NCI-H2171 (cell line): ENCODE data around the gene PLAAT5.
"Not testable (repeated sequence)": the region's sequence is repeated elsewhere in the genome, so short reads cannot be mapped to it uniquely, and the experiment has no call there.

Experiments used
- DNase-seq: peaks from one replicate; lab custom pipeline; 2025; lab: John Stamatoyannopoulos, UW

The PLAAT5 gene

DNA sequence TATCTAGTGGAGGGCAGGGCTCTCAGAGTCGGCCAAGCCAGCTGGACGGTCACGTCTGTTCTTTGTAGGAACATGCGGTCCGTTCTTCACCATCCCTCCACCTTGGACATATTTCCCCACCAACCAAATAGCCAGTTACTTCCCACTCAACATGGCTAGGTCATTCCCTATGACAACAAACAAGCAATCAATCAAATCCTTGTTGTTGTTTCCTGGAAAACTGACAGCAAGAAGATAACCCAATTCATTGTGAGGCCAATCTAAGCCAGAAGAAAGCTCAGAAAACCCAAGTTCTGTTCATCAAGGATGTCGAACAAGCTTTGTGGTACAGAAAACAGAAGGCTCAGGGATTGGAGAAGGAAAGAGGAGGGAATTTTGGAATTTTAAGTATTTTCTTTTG, 10.9 kb downstream of the PLAAT5 start:
- no peak for DNase-seq

DNA sequence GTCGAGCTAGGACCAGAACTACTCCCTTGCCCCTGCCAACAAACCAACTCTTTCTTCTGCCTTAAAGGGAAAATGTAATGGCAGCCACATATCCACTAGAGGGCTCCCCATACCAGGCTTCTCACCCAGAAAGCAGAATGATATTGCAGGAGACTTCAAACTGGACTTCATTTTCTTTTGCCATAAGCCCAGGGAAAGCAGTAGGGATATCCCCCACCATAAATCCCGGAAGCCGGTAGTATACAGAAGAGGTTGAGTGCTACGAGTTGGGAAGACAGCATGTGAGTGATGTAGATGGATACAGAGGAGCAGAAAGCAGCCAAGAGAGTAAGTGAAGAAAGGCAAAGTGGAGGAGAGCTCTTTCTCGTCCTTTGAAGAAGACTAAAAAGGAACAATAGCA, 12.1 kb downstream of the PLAAT5 start:
- DNase-seq: peak; percentile 27

DNA sequence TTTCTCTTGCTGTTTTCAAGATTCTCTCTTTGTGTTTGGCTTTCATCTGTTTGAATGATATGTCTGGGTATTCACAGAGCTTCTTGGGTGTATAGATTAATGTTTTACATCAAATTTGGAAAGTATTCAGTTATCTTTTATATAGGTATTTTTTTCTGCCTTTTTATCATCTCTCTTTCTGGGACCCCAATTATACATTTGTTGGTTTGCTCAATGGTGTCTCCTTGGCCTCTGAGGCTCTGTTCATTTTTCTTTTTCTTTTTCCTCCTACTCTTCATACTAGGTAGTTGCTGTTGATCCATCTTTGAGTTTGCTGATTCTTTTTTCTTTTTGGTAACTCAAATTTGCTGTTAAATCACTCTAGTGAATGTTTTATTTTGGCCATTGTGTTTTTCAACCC, 14.3 kb downstream of the PLAAT5 start:
- no peak for DNase-seq

DNA sequence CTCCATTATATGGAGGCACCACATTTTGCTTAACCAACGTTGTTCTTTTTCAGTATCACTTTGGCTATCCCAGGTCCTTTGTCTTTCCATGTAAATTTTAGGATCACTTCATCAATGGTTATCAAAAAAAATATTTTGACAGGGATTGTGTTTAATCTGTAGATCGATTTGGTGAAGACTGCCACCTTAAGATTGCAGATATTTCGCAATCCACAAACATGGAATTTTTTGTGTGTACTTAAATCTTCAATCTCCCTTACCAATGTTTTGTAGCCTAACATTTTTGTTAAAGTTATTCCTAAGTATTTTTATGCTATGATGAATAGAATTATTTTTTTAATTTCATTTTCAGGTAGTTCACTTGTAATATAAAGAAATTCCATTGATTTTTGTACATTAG, 18.6 kb downstream of the PLAAT5 start:
- no peak for DNase-seq

DNA sequence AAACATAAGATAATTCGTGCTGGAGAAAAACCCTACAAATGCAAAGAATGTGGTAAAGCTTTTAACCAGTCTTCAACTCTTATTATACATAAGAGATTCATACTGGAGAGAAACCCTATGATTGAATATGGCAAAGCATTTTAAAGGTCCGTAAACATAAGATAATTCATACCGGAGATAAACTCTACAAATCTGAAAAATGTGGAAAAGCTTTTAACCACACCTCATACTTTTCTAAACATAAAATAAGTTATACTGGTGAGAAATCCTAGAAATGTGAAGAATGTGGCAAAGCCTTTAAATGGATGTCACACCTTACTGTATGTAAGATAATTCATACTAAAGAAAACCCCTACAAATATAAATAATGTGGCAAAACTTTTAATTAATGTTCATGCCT, 20.7 kb downstream of the PLAAT5 start:
- no peak for DNase-seq

DNA sequence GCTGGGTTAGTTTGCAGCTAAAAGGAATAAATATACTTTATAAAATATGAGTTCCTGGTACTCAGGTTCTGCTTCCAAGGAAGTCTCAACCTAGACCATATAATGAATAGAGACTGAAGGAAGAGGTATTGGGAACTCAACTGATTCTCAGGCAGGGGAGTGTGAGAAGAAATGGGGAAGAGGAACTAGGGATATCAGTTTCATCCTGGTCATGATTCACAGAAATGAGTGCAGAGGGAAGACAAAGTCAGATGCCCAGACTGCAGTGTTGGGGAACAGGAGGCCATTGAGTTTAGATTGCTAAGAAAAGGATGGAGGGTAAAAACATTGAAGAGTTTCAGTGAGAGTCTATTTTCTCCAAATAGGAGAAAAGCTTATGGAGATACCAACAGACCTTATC, 28.8 kb downstream of the PLAAT5 start:
- DNase-seq: no peak

DNA sequence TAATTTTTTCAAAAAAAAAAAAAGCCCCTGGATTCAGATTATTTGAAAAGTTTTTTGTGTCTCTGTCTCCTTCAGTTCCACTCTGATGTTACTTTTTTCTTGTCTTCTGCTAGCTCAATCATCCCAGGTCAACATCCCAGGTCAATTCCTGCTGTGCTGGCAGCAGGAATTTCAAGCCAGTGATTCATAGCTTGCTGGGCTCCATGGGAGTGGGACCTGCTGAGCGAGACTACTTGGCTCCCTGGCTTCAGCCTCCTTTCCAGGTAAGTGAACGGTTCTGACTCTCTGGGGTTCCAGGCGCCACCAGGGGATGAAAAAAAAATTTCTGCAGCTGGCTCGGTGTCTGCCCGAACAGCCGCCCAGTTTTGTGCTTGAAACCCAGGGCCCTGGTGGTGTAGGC, 31.4 kb downstream of the PLAAT5 start:
- DNase-seq: no peak

DNA sequence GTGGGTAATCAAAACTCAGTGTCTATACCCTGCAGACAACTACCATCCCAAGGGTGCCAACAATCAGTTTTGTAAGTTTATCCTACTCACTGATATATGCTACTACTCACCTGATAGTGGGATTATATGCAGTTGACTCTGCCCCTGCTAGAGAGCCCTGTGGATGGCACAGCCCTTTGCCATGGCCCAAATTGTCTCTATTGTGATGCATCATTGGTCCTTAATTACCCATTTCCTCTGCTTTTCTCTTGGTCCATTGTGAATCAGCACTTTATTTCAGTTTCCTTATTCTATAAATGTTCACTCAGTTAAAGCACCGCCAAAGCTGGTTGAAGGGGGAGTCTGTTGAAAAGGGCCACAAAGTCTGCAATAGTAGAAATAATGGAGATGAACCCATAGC, 42.3 kb downstream of the PLAAT5 start:
- no peak for DNase-seq

DNA sequence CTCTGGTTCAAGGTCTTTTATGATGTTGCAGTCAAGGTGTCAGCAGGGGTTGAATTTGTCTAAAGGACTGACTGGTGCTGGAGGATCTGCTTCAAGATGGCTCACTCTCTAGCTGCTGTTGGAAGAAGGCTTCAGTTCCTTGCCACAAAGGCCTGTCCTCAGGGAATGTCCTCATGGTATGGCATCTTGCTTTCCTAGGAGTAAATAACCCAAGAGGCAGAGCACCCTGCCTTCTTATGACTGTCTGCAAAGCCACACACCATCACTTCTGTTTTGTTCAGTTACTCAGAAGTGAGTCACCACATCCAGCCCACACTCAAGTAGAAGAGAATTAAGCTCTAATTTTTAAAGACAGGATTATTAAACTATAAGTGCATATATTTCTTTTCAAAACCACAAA, 45.2 kb downstream of the PLAAT5 start:
- no peak for DNase-seq

DNA sequence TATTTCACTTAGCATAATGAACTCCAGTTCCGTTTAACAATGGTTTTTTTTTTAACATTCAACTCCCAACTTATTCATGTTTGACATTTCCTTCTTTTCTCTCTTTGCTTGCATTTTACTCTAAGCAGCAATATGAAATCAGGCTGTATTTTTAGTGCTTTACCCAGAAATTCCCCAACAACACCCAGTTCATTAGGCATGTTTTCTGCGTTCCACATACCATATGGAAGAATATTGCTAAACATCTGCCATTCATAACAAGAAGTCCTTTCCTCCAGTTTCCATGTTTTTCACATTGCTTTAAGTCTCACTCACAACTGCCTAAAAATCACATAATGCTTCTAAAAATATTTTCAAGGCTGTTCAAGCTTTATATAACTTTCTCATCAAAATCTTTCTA, 45.8 kb downstream of the PLAAT5 start:
- DNase-seq: no peak

DNA sequence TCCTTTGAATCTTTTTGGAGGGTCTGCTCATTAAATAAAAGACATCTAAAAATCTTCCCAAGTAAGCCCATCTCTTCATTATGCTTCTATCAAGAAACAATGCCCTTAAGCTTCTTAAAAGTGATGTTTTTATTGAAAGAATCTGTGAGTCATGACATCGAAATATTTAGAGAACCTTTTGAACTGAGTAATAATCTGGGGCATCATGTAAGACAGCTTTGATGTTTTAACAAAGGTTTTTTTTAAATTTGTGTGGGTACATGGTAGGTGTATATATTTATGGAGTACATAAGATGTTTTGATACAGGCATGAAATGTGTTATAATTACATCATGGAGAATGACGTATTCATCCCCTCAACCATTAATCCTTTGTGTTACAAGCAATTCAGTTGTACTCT, 46.8 kb downstream of the PLAAT5 start:
- DNase-seq: no peak

DNA sequence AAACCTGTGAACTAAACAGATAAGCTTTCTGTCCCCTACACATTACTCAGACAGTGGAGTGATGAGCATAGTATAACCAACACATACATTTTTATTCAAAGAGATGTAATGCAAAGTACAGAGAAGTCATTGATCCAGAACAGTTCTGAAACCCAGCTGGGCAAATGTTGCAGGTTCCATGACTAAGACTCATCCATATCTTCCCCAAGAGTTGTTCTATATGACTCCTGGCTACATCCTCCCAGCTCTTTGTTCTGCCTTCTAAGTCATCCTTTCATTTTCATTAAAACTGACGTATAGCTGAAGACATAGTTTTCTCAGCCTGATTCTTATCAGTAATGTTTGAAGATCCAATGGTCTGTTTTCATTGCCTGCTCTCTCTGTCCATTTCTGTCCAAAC, 47.3 kb downstream of the PLAAT5 start:
- no peak for DNase-seq

DNA sequence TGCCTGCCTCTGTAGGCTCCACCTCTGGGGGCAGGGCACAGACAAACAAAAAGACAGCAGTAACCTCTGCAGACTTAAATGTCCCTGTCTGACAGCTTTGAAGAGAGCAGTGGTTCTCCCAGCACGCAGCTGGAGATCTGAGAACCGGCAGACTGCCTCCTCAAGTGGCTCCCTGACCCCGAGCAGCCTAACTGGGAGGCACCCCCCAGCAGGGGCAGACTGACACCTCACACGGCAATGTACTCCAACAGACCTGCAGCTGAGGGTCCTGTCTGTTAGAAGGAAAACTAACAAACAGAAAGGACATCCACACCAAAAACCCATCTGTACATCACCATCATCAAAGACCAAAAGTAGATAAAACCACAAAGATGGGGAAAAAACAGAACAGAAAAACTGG, 55.1 kb downstream of the PLAAT5 start:
- not testable (repeated sequence) for DNase-seq

DNA sequence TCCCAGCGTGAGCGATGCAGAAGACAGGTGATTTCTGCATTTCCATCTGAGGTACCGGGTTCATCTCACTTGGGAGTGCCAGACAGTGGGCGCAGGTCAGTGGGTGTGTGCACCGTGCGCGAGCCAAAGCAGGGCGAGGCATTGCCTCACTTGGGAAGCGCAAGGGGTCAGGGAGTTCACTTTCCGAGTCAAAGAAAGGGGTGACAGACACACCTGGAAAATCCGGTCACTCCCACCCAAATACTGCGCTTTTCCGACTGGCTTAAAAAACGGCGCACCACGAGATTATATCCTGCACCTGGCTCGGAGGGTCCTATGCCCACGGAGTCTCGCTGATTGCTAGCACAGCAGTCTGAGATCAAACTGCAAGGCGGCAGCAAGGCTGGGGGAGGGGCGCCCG, 55.6 kb downstream of the PLAAT5 start:
- not testable (repeated sequence) for DNase-seq

DNA sequence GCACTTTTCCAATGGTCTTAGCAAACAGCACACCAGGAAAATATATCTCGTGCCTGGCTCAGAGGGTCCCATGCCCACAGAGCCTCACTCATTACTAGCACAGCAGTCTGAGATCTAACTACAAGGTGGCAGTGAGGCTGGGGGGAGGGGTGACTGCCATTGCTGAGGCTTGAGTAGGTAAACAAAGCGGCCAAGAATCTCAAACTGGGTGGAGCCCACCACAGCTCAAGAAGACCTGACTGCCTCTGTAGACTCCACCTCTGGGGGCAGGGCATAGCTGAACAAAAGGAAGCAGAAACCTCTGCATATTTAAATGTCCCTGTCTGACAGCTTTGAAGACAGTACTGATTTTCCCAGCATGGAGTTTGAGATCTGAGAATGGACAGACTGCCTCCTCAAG, 60.2 kb downstream of the PLAAT5 start:
- DNase-seq: not testable (repeated sequence)

DNA sequence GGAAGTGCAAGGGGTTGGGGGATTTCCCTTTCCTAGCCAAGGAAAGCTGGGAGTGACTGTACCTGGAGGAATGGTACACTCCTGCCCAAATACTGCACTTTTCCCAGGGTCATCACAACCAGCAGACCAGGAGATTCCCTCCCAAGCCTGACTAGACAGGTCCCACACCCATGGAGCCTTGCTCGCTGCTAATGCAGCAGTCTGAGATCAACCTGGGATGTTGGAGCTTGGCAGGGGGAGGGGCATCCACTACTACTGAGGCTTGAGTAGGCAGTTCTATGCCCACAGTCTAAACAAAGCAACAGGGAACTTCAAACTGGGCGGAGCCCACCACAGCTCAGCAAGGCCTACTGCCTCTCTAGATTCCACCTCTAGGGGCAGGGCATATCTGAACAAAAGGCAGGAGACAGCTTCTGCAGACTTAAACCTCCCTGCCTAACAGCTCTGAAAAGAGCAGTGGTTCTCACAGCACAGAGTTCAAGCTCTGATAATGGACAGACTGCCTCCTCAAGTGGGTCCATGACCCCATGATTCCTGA, 62.9 kb downstream of the PLAAT5 start:
- no peak for DNase-seq

DNA sequence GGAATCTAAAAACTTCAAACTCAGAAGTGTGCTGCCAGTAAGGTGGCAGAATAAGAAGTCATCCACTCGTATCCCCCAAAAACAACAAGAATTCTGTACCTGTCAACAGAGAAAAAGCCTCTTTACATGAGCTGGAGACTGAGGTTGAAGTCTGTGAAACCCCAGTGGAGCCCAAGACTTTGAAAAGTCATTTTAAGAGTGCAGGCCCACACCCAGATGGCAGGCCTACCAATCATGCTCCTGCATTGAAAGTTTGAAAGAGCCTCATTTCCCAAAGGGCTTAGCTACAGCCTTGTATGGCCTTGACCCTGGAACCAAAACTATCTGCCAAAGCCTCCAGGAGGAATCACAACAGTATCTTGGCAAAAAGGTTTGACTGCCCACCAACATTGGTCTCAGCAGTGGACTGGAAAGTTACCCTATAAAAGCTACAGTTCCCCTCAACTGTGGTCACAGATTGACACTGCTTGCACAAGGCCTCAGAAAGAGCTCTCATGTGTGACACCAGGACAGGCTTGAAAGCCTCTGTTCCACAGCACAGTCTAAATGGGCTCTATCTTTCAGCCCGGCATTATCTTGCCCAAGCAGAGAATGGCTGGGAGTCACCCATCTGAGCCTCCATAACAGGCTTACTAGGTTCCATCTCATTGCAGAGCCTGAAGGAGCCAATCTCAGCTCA, 73.7 kb downstream of the PLAAT5 start:
- DNase-seq: no peak
